Neural cell (in vitro differentiated cells): ENCODE data around the gene TMEM132C. TPM values are rescaled to one million over a fixed set of nuclear protein-coding genes. Genes with fewer than 3 reads are reported as not detected.

Experiments used
- H2AFZ ChIP-seq: fragments of 200-600, 300-800 bp; sonication (generic), shearing (Covaris generic); 2 replicates; pipeline ENCODE4 v1.6.0; 2014; ENCODE audit warnings: low read depth, mild to moderate bottlenecking, antibody characterized with exemption, low read length, moderate library complexity
- H3F3A ChIP-seq: fragments of 200-600 bp; shearing (Covaris generic); 2 replicates; pipeline ENCODE4 v1.6.1; 2016; ENCODE audit warnings: mild to moderate bottlenecking, moderate library complexity, mixed read lengths, antibody characterized with exemption, low read length; ENCODE audit not compliant: insufficient read depth, poor library complexity, severe bottlenecking
- H3K27ac ChIP-seq: fragments of 200-600, 300-800 bp; sonication (generic), shearing (Covaris generic); 2 replicates; pipeline ENCODE4 v1.5.1; 2014; ENCODE audit warnings: mild to moderate bottlenecking, low read length, moderate library complexity
- H3K27me3 ChIP-seq: fragments of 300-800, 200-600 bp; sonication (generic), shearing (Covaris generic); 2 replicates; pipeline ENCODE4 v1.6.0; 2014; ENCODE audit warnings: mild to moderate bottlenecking, low read depth, low read length, moderate library complexity; ENCODE audit not compliant: insufficient read depth
- H3K36me3 ChIP-seq: fragments of 300-800, 200-600 bp; sonication (generic), shearing (Covaris generic); 2 replicates; pipeline ENCODE4 v1.5.1; 2014; ENCODE audit warnings: mild to moderate bottlenecking, antibody characterized with exemption, low read length, moderate library complexity; ENCODE audit not compliant: insufficient read depth
- H3K4me2 ChIP-seq: fragments of 300-800, 200-600 bp; sonication (generic), shearing (Covaris generic); 2 replicates; pipeline ENCODE4 v1.6.0; 2014; ENCODE audit warnings: mild to moderate bottlenecking, low read length
- H3K4me3 ChIP-seq: fragments of 300-800, 200-600 bp; sonication (generic), shearing (Covaris generic); 2 replicates; pipeline ENCODE4 v1.5.1; 2014; ENCODE audit warnings: mild to moderate bottlenecking, low read length, moderate library complexity
- H3K79me2 ChIP-seq: fragments of 200-600 bp; shearing (Covaris generic); replicated peaks from 2 replicates; pipeline ENCODE4 v1.6.0; 2014; ENCODE audit warnings: mild to moderate bottlenecking, low read length, moderate library complexity; ENCODE audit not compliant: insufficient read depth
- H3K9ac ChIP-seq: fragments of 300-800, 200-600 bp; sonication (generic), shearing (Covaris generic); 2 replicates; pipeline ENCODE4 v1.6.1; 2016; ENCODE audit warnings: mild to moderate bottlenecking, low read length, mixed read lengths
- H3K9me2 ChIP-seq: fragments of 200-600 bp; shearing (Covaris generic); 2 replicates; pipeline ENCODE4 v1.6.1; 2016; ENCODE audit warnings: mild to moderate bottlenecking, low read length, mixed read lengths; ENCODE audit not compliant: insufficient read depth
- H3K9me3 ChIP-seq: fragments of 200-600, 300-800 bp; sonication (generic), shearing (Covaris generic); 2 replicates; pipeline ENCODE4 v1.6.1; 2016; ENCODE audit warnings: mild to moderate bottlenecking, mixed run types, low read length, moderate library complexity, mixed read lengths
- H4K20me1 ChIP-seq: fragments of 200-600 bp; shearing (Covaris generic); 2 replicates; pipeline ENCODE4 v1.6.1; 2016; ENCODE audit warnings: mild to moderate bottlenecking, mixed run types; ENCODE audit not compliant: insufficient read depth
- CTCF ChIP-seq: fragments of 450-650 bp; IDR thresholded peaks from 2 replicates; pipeline ENCODE4 v1.5.1; 2014; ENCODE audit warnings: antibody characterized with exemption, mild to moderate bottlenecking, moderate library complexity; ENCODE audit not compliant: poor library complexity, severe bottlenecking
- EP300 ChIP-seq: fragments of 450-650 bp; conservative IDR thresholded peaks from 2 replicates; pipeline ENCODE4 v1.6.1; 2014; ENCODE audit warnings: antibody characterized with exemption, mild to moderate bottlenecking, moderate library complexity; ENCODE audit not compliant: poor library complexity, severe bottlenecking
- EZH2 ChIP-seq: fragments of 200-600, 300-800 bp; shearing (Covaris generic), sonication (generic); IDR thresholded peaks from 2 replicates; pipeline ENCODE4 v1.6.1; 2014; ENCODE audit warnings: antibody characterized with exemption, low read length, borderline replicate concordance, mild to moderate bottlenecking; ENCODE audit not compliant: insufficient read depth, poor library complexity, severe bottlenecking
- MXI1 ChIP-seq: fragments of 450-650 bp; conservative IDR thresholded peaks from 2 replicates; pipeline ENCODE4 v1.6.1; 2014; ENCODE audit warnings: antibody characterized with exemption, mild to moderate bottlenecking; ENCODE audit not compliant: poor library complexity, severe bottlenecking
- POLR2AphosphoS5 ChIP-seq: IDR thresholded peaks from 2 replicates; pipeline ENCODE4 v1.6.1; 2012
- RAD21 ChIP-seq: fragments of 450-650 bp; conservative IDR thresholded peaks from 2 replicates; pipeline ENCODE4 v1.6.1; 2014; ENCODE audit warnings: antibody characterized with exemption, mild to moderate bottlenecking, moderate library complexity
- REST ChIP-seq: IDR thresholded peaks from 2 replicates; pipeline ENCODE4 v1.6.1; 2012; ENCODE audit warnings: borderline replicate concordance
- SMC3 ChIP-seq: fragments of 450-650 bp; conservative IDR thresholded peaks from 2 replicates; pipeline ENCODE4 v1.6.1; 2014; ENCODE audit warnings: antibody characterized with exemption, mild to moderate bottlenecking, moderate library complexity; ENCODE audit not compliant: poor library complexity
- TAF1 ChIP-seq: IDR thresholded peaks from 2 replicates; pipeline ENCODE4 v1.6.1; 2012; ENCODE audit warnings: low read depth
- polyA plus RNA-seq: library from polyadenylated mRNA; depleted of rRNA; stranded (reverse); fragments of >200 nt; gene quantifications from 2 replicates; pipeline ENCODE4 v1.2.3, GENCODE V29; 2014

Gene TMEM132C
- polyA plus RNA-seq, 1 donor from 2014 or later, result 0.06 TPM

GRCh38 chr12:128388461-128389000 is 121.6 kb downstream of the TMEM132C start (continued):
- no peak for TF ChIP-seq REST
- no peak for TF ChIP-seq RAD21
- no peak for TF ChIP-seq TAF1

GRCh38 chr12:128393346-128393745 is 126.4 kb downstream of the TMEM132C start:
- no peak overlapping the region for H3K4me3 ChIP-seq
- H3K9ac ChIP-seq, result no peak overlapping the region
- H2AFZ ChIP-seq, result no peak overlapping the region
- no peaks in the 10 kb centered on the region for H3F3A ChIP-seq
- H3K9me2 ChIP-seq, result no peaks in the 10 kb centered on the region
- no peak overlapping the region for H3K27ac ChIP-seq
- no peaks in the 10 kb centered on the region for H3K36me3 ChIP-seq
- no peak for TF ChIP-seq TAF1
- no peak for TF ChIP-seq REST
- no peak for TF ChIP-seq MXI1
- TF ChIP-seq SMC3, result no peak
- no peak for TF ChIP-seq EP300
- TF ChIP-seq POLR2AphosphoS5, result no peak
- no peak for TF ChIP-seq CTCF
- no peak for TF ChIP-seq RAD21
- TF ChIP-seq EZH2, result no peak
- no peaks in the 10 kb centered on the region for H3K79me2 ChIP-seq
- no peaks in the 10 kb centered on the region for H3K9me3 ChIP-seq
- no peak overlapping the region for H3K4me2 ChIP-seq
- H3K27me3 ChIP-seq, result no peaks in the 10 kb centered on the region
- no peaks in the 10 kb centered on the region for H4K20me1 ChIP-seq
